Right ventricle myocardium inferior (tissue), 1 donor: ENCODE measurements around the gene ST8SIA1. TPM values are rescaled to one million over a fixed set of nuclear protein-coding genes. Genes with fewer than 3 reads are reported as not detected.
"Not testable (repeated sequence)": the region's sequence is repeated elsewhere in the genome, so short reads cannot be mapped to it uniquely, and the experiment has no call there.

ENCODE experiments used
- ATAC-seq: fragments of 200-7000 bp; cut with Tn5 transposase; one replicate; pipeline ENCODE4 v1.9.1; 2020; ENCODE audit warnings: mild to moderate bottlenecking, moderate library complexity
- DNase-seq: peaks from one replicate; pipeline ENCODE4 v3.0.0; 2021; ENCODE audit errors: missing footprints
- intact Hi-C: fragments of 100-400 bp; cut with DNase I; formaldehyde crosslinking; loops from one replicate; pipeline ENCODE4 v1.11.0; 2022
- total RNA-seq: library from RNA; stranded (reverse); fragmentation: NEBNext Ultra II Directional; extraction: Animal tissue kit (Norgen Biotek cat#: 25700); gene quantifications from one replicate; pipeline ENCODE4 v1.2.1, GENCODE V29; 2021
- donor health status: DM: no; HTN: yes; CAD: no; lungs with severe emphysema.

The ST8SIA1 gene
- total RNA-seq, 1 donor from 2014 or later = 3.6 TPM

DNA sequence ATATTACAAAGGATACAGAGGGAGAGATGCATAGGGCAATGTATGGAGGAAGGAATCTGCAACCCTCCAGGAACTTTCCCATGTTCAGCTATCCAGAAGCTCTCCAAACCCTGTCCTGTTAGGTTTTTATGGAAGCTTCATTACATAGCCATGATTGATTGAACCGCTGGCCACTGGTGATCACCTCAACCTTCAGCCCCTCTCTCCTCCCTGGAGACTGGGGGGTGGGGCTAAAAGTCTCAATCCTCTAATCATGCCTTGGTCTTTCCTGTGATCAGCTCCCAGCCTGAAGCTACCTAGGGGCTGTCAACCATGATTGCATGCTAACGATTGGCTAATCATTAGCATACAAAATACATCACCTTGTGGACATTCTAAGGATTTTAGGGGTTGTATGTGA is 123.4 kb downstream of the ST8SIA1 start:
- intact Hi-C loops = no loop called here
- DNase-seq (no peak), ATAC-seq (no peak)

- intact Hi-C loops = no loop called here
- ATAC-seq = no peak
Measured at GRCh38 chr12:22209422-22209821, 125.1 kb downstream of the ST8SIA1 start.

GRCh38 chr12:22206111-22206728 is 128.3 kb downstream of the ST8SIA1 start:
- intact Hi-C loops = no loop called here
- ATAC-seq (no peak), DNase-seq (no peak)

More at GRCh38 chr12:22209422-22209821, 125.1 kb downstream of the ST8SIA1 start:
- DNase-seq = no peak

GRCh38 chr12:22204391-22204790 is 130.1 kb downstream of the ST8SIA1 start:
- ATAC-seq (no peak), DNase-seq (no peak)
- intact Hi-C loops = no loop called here

GRCh38 chr12:22202847-22203246 is 131.7 kb downstream of the ST8SIA1 start:
- no peak for ATAC-seq
- no peak for DNase-seq
- intact Hi-C loops = no loop called here

DNA sequence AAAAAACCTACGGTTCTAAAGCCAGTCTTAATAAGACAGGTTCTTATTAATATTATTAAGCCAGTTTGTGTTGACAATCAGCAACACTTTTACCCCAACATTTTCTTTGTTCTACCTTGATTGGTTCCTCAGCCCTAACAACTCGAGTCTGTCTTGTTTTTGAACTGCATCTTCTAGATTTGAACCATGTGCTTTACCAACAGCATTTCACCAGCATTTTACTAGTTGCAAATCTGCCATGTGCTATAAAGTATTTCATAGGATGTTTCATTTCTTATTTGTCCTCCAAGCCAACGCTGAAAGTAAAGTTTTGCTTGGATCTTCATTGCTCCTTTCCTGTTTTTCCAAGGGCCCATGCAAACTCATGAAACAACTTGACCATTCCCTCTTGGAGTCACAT is 133.4 kb downstream of the ST8SIA1 start:
- ATAC-seq = no peak
- intact Hi-C loops = no loop called here
- DNase-seq = no peak

GRCh38 chr12:22196236-22196635 is 138.3 kb downstream of the ST8SIA1 start:
- no peak for DNase-seq
- ATAC-seq = no peak
- intact Hi-C loops = no loop called here

DNA sequence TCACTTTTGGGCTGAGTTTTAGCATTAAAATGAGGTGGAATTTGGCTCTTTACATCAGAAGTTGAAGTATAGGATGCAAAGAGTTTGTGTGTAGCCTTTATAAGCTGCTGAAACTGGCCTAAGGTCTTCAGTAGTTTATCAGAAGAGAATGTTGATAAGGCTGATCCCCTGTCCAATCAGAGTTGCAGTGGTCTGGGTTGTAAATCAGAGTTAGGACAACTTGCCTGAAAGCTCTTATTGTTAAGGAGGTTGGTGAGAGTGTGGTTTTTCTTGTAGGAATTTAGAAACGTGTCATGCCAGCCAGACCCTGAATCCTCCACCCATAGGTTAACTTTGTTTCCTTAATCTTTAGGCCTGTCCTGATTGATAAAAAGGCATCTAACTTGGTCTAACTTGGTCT is 143.5 kb downstream of the ST8SIA1 start:
- DNase-seq (no peak), ATAC-seq (no peak)
- intact Hi-C loops = no loop called here

DNA sequence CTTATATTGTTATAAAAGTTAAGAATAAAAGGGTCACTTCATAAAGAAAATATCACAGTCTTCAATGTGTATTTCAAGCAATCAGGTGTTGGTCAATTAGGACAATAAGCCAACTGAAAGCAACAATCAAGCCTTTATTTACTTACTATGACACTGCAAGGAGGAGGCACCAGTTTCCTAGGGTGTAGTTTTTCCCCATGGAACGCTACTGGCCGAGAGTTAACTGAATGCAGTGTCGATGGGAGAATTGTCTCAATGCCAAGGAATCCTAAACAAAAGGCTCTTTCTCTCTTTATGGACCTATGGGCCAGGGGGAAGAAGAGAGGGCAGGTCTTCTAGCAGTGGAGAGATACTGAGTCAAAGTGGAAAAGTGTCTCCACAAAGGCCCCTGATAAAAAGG is 146.1 kb downstream of the ST8SIA1 start:
- intact Hi-C loops = no loop called here
- no peak for DNase-seq
- no peak for ATAC-seq

DNA sequence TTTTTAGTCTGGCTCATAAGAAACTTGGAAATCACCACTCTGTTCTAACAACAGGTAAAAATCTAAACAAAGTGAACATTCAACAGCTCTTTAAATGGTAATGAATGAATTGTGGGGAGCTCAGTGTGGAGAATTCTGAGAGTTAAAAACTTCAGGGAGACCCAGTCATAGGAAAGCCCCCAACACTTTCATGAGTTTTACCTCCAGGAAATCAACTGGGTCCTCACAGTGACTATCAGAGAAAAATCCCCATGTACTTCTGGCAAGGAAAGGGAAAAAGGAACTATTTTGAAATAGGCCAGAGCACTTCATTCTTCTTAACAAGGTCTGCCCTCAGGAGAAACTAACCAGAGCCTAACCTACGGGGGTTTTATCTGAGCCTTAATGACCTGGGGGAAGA is 153.8 kb downstream of the ST8SIA1 start:
- intact Hi-C loops = no loop called here
- DNase-seq (no peak), ATAC-seq (no peak)

DNA sequence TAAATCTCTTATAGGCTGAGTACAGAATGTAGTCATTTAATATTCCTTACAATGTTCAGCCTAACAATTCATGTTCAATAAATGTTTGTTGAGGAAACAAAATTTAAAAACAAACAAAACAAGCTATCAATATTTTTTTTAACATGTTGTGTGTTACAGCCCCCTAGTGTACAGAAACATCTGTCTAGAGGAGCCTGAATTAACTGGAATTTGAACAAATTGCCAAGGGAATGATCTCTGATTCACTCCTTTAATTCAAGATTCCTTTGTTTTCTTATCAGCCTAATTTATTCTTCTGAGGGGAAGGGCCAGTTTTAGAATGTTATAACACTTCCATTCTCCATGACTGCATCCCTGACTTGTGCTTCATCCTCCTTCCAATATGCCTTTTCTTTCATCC is 161.3 kb downstream of the ST8SIA1 start:
- intact Hi-C loops = no loop called here
- ATAC-seq = no peak

DNA sequence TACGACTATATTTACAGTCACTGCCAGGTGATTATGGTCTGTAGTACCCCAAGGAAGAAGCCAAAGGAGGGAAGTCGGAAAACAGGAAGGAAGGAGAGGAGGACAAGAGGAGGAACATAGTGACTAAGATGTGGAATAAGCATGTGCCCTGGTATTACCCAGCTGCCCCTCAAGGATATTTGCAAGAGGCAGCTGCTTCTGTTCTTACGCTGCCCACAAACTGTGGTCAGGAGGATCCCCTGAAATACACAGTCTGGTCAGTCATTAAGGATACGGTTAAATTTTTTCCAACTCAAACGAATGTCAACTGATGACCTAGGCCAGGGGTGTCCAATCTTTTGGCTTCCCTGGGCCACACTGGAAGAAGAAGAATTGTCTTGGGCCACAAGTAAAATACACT is 162.0 kb downstream of the ST8SIA1 start:
- ATAC-seq = no peak
- DNase-seq = no peak
- intact Hi-C loops = no loop called here

More for the DNA sequence above, 161.3 kb downstream of the ST8SIA1 start:
- no peak for DNase-seq

DNA sequence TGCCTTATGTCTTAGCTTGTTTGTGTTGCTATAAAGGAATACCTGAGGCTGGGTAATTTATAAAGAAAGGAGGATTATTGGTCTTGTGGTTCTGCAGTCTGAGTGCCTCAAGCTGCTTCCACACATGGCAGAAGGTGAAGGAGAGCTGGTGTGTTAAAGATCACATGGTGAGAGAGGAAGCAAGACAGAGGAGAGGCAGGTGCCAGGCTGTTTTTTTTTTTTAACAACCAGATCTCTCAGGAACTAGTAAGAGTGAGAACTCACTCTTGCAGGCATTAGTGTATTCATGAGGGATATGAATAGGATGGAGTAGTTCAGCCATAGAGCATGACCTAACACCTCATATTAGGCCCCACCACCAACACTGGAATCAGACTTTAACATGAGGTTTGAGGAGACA is 165.1 kb downstream of the ST8SIA1 start:
- DNase-seq = no peak
- intact Hi-C loops = no loop called here
- ATAC-seq = no peak

- intact Hi-C loops = no loop called here
- ATAC-seq = no peak
- DNase-seq = no peak
Measured at GRCh38 chr12:22164139-22164538, 170.4 kb downstream of the ST8SIA1 start.

- DNase-seq (no peak), ATAC-seq (no peak)
- intact Hi-C loops = no loop called here
Measured at GRCh38 chr12:22163594-22163993, 170.9 kb downstream of the ST8SIA1 start.

GRCh38 chr12:22160396-22161003 is 174.0 kb downstream of the ST8SIA1 start:
- ATAC-seq (no peak), DNase-seq (no peak)
- intact Hi-C loops = no loop called here

DNA sequence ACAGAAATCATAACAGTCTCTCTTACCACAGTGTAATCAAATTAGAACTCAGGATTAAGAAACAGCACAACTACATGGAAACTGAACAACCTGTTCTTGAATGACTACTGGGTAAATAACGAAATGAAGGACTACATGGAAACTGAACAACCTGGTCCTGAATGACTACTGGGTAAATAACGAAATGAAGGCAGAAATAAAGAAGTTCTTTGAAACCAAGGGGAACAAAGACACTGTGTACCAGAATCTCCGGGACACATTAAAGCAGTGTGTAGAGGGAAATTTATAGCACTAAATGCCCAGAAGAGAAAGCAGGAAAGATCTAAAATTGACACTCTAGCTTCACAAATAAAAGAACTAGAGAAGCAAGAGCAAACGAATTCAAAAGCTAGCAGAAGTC is 185.2 kb downstream of the ST8SIA1 start:
- not testable (repeated sequence) for ATAC-seq, DNase-seq
- intact Hi-C loops = loop anchor here (5.0 kb wide), 1 partner anchor 37 kb away; no protein-coding TSS in a partner anchor

DNA sequence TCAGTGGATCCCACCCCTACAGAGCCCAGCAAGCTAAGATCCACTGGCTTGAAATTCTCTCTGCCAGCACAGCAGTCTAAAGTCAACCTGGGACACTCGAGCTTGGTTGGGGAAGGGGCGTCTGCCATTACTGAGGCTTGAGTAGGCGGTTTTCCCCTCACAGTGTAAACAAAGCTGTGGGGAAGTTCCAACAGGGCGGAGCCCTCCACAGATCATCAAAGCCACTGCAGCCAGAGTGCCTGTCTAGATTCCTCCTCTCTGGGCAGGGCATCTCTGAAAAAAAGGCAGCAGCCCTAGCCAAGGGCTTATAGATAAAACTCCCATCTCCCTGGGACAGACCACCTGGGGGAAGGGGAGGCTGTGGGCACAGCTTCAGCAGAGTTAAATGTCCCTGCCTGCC is 187.8 kb downstream of the ST8SIA1 start:
- not testable (repeated sequence) for ATAC-seq, DNase-seq
- intact Hi-C loops = loop anchor here (5.0 kb wide), 1 partner anchor 34 kb away; no protein-coding TSS in a partner anchor
